Esophagus muscularis mucosa (tissue), 4 donors: ENCODE measurements around the gene PTPN6. TPM values are rescaled to one million over a fixed set of nuclear protein-coding genes. Genes with fewer than 3 reads are reported as not detected.

Experiments used
- DNase-seq: peaks from one replicate; pipeline ENCODE4 v3.0.0-alpha.2; 2017; ENCODE audit errors: extremely low spot score
- H3K27ac ChIP-seq, 4 donors: fragments of 200-600 bp; sonication (generic); replicated peaks in 1 of 4; 1 replicate in 3 of 4; 2 replicates in 1 of 4; pipeline ENCODE4 v1.5.1; 2016 to 2019; ENCODE audit warnings: mild to moderate bottlenecking in 1 of 4
- H3K27me3 ChIP-seq, 4 donors: fragments of 200-600 bp; sonication (generic); one replicate each; pipeline versions ENCODE4 v1.5.1 to v1.6.0; 2016 to 2019
- H3K36me3 ChIP-seq, 4 donors: fragments of 200-600 bp; sonication (generic); one replicate each; pipeline ENCODE4 v1.5.1; 2016 to 2019
- H3K4me1 ChIP-seq, 4 donors: fragments of 200-600 bp; sonication (generic); one replicate each; pipeline ENCODE4 v1.5.1; 2016 to 2019
- H3K4me3 ChIP-seq, 4 donors: fragments of 200-600 bp; sonication (generic); 1 replicate in 2 of 4; 2 replicates in 2 of 4; pipeline ENCODE4 v1.5.1; 2016 to 2019; ENCODE audit warnings: mild to moderate bottlenecking in 4 of 4, moderate library complexity in 1 of 4
- H3K9me3 ChIP-seq, 4 donors: fragments of 200-600 bp; sonication (generic); 1 replicate in 3 of 4; 2 replicates in 1 of 4; pipeline ENCODE4 v1.5.1; 2016 to 2019
- CTCF ChIP-seq, 3 experiments: fragments of 200-600 bp in 2 of 3; fragments of 450-650 bp in 1 of 3; sonication (generic) in 2 of 3; IDR thresholded peaks; one replicate each; pipeline ENCODE4 v1.5.1; 2017 to 2019; ENCODE audit warnings: antibody characterized with exemption in 3 of 3, mild to moderate bottlenecking in 2 of 3, moderate library complexity in 1 of 3
- EP300 ChIP-seq: sonication (generic); formaldehyde crosslinking; IDR thresholded peaks from one replicate; pipeline ENCODE4 v1.6.1; 2017; ENCODE audit warnings: antibody characterized with exemption
- POLR2A ChIP-seq: fragments of 450-650 bp; IDR thresholded peaks from one replicate; pipeline ENCODE4 v1.6.1; 2017; ENCODE audit warnings: antibody characterized with exemption, moderate library complexity, mild to moderate bottlenecking, low read depth
- POLR2AphosphoS5 ChIP-seq, 2 donors: sonication (generic); formaldehyde crosslinking; IDR thresholded peaks; one replicate each; pipeline ENCODE4 v1.6.1; 2017; ENCODE audit warnings: antibody characterized with exemption in 2 of 2
- WGBS: methylation state at CpG from one replicate; pipeline ENCODE4 v1.1.5; 2018; 5-methylcytosine and 5-hydroxymethylcytosine counted together
- intact Hi-C: fragments of 100-400 bp; cut with DNase I; formaldehyde crosslinking; loops from one replicate; pipeline ENCODE4 v1.15.1; 2023
- total RNA-seq, 4 donors: library from RNA; depleted of rRNA; stranded (reverse); fragments of >200 nt; gene quantifications; one replicate each; pipeline versions ENCODE4 v1.1.0 to v1.2.1, GENCODE V29; 2016

PTPN6 gene
- total RNA-seq, 4 donors from 2014 or later = 9.1 to 16.9 (median 13.3) TPM

DNA sequence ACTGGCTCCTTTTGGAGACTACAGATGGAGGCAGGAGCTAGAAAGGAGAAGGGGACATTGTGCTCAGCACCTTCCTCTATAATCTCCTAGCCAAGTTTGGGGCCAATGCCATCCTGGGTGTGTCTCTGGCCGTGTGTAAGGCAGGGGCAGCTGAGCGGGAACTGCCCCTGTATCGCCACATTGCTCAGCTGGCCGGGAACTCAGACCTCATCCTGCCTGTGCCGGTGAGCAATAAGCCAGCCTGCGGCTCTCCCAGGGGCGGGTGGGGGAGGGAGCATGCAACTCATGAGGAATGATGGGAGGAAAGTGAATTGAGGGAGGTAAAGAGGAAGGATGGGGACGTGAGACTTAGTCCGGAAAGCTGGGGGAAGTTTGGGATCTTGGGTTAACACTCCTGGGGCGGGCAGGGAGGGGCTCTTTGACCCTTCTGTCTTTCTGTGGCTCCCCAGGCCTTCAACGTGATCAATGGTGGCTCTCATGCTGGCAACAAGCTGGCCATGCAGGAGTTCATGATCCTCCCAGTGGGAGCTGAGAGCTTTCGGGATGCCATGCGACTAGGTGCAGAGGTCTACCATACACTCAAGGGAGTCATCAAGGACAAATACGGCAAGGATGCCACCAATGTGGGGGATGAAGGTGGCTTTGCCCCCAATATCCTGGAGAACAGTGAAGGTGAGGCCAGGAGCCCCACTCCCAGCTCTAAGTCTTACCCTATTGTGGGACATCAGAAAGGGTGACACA lies 33.5 kb upstream of the PTPN6 start:
- WGBS = 78% methylated on average over 14 of the region's 14 CpGs
- H3K4me1 ChIP-seq = peaks cover 9 to 29% (median 24%) of the 10 kb centered on the region in 4 donors
- peaks cover 0 to 66% (median 27%) of the 10 kb centered on the region in 4 donors for H3K36me3 ChIP-seq
- intact Hi-C loops = no loop called here
- H3K9me3 ChIP-seq = no peaks in the 10 kb centered on the region
- no peak for DNase-seq
- no peak overlapping the region for H3K4me3 ChIP-seq
- TF ChIP-seq CTCF (IDR thresholded peaks at IDR 0.05) = no peak
- TF ChIP-seq POLR2AphosphoS5 (IDR thresholded peaks at IDR 0.05) = no peak
- no peak for TF ChIP-seq EP300
- TF ChIP-seq POLR2A = no peak
- no peaks in the 10 kb centered on the region for H3K27me3 ChIP-seq
- H3K27ac ChIP-seq = peak overlapping the region in 1 of 4 donors; percentile 10

DNA sequence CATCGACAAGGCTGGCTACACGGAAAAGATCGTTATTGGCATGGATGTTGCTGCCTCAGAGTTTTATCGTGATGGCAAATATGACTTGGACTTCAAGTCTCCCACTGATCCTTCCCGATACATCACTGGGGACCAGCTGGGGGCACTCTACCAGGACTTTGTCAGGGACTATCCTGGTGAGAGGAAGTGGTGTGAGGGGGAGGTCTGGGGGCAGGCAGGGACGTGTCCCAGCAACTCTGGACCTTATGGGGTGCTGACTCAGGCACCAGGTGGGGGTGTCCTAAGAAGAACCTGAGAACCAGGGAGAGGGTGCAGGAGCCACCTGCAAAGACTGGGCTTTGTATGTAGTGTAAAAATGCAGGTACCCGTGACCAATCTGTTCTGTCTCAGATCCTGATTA lies 31.6 kb upstream of the PTPN6 start:
- intact Hi-C loops = no loop called here
- no peak for DNase-seq
- H3K27ac ChIP-seq = no peak overlapping the region
- WGBS = 69% methylated on average over 7 of the region's 7 CpGs
- H3K36me3 ChIP-seq = peaks cover 0 to 69% (median 28%) of the 10 kb centered on the region in 4 donors
- H3K9me3 ChIP-seq = no peaks in the 10 kb centered on the region
- no peak for TF ChIP-seq POLR2AphosphoS5 (IDR thresholded peaks at IDR 0.05)
- TF ChIP-seq POLR2A = no peak
- TF ChIP-seq EP300 = no peak
- TF ChIP-seq CTCF (IDR thresholded peaks at IDR 0.05) = no peak
- peaks cover 15 to 29% (median 25%) of the 10 kb centered on the region in 4 donors for H3K4me1 ChIP-seq
- H3K4me3 ChIP-seq = no peak overlapping the region
- no peaks in the 10 kb centered on the region for H3K27me3 ChIP-seq

- H3K27ac ChIP-seq = no peak overlapping the region
- peaks cover 29 to 31% (median 30%) of the 10 kb centered on the region in 4 donors for H3K4me1 ChIP-seq
- peaks cover 0 to 64% (median 25%) of the 10 kb centered on the region in 4 donors for H3K36me3 ChIP-seq
- no peak overlapping the region for H3K4me3 ChIP-seq
- H3K9me3 ChIP-seq = no peaks in the 10 kb centered on the region
- no peak for TF ChIP-seq POLR2A
- TF ChIP-seq CTCF (IDR thresholded peaks at IDR 0.05) = no peak
- 84% methylated on average over 7 of the region's 7 CpGs for WGBS
- H3K27me3 ChIP-seq = no peaks in the 10 kb centered on the region
- no peak for DNase-seq
- intact Hi-C loops = no loop called here
Measured at GRCh38 chr12:6921539-6921938, 29.6 kb upstream of the PTPN6 start.

GRCh38 chr12:6921996-6922946 lies 28.9 kb upstream of the PTPN6 start:
- H3K9me3 ChIP-seq = no peaks in the 10 kb centered on the region
- no peak overlapping the region for H3K4me3 ChIP-seq
- intact Hi-C loops = no loop called here
- WGBS = 85% methylated on average over 9 of the region's 9 CpGs
- no peak for TF ChIP-seq POLR2A
- TF ChIP-seq POLR2AphosphoS5 (IDR thresholded peaks at IDR 0.05) = no peak
- TF ChIP-seq CTCF (IDR thresholded peaks at IDR 0.05) = no peak
- no peak for TF ChIP-seq EP300
- DNase-seq = no peak
- H3K36me3 ChIP-seq = peaks cover 0 to 57% (median 20%) of the 10 kb centered on the region in 4 donors
- H3K4me1 ChIP-seq = peaks cover 34 to 38% (median 37%) of the 10 kb centered on the region in 4 donors
- no peaks in the 10 kb centered on the region for H3K27me3 ChIP-seq
- H3K27ac ChIP-seq = peak overlapping the region in 1 of 4 donors; percentile 4
